PC-3 (cell line): ENCODE measurements around the gene SFTPB. TPM values are rescaled to one million over a fixed set of nuclear protein-coding genes. Genes with fewer than 3 reads are reported as not detected.

Experiments used
- ATAC-seq: fragments of 200-7000 bp; cut with Tn5 transposase; 2 replicates; pipeline ENCODE4 v1.9.1; 2020; ENCODE audit warnings: mild to moderate bottlenecking, moderate library complexity
- BruUV-seq: library from RNA; stranded (reverse); fragments of 400-500 nt; replicated peaks from 2 replicates; lab custom pipeline; 2021; lab: Mats Ljungman, UMichigan
- CTCF ChIA-PET: fragments of 300-600 bp; sonication (Branson Sonifier 250); formaldehyde crosslinking; loops from one replicate; lab custom pipeline; 2022; ENCODE audit warnings: antibody characterized with exemption; lab: Charles Lee
- POLR2A ChIA-PET: fragments of 300-600 bp; sonication (Branson Sonifier 250); formaldehyde crosslinking; loops from one replicate; lab custom pipeline; 2022; ENCODE audit warnings: antibody characterized with exemption; ENCODE audit not compliant: unreplicated experiment; lab: Charles Lee
- DNase-seq: peaks from one replicate; pipeline ENCODE4 v3.0.0-alpha.2; 2015
- H2AFZ ChIP-seq: fragments of 300-600 bp; sonication (generic); 2 replicates; pipeline ENCODE4 v1.6.0; 2016; ENCODE audit warnings: antibody characterized with exemption, low read length
- H3F3A ChIP-seq: fragments of 300-600 bp; sonication (generic); one replicate; pipeline ENCODE4 v1.6.0; 2017; ENCODE audit warnings: antibody characterized with exemption, low read length, control low read depth, mild to moderate bottlenecking; ENCODE audit not compliant: unreplicated experiment
- H3K27ac ChIP-seq: fragments of 300-600 bp; sonication (generic); 2 replicates; pipeline ENCODE4 v1.5.1; 2016; ENCODE audit warnings: mild to moderate bottlenecking, low read length
- H3K27me3 ChIP-seq: fragments of 300-600 bp; sonication (generic); 2 replicates; pipeline ENCODE4 v1.6.1; 2016; ENCODE audit warnings: low read length, mixed read lengths
- H3K36me3 ChIP-seq: fragments of 300-600 bp; sonication (generic); 2 replicates; pipeline ENCODE4 v1.6.1; 2016; ENCODE audit warnings: low read depth, mixed run types, low read length, mixed read lengths
- H3K4me1 ChIP-seq: fragments of 300-600 bp; sonication (generic); 2 replicates; pipeline ENCODE4 v1.5.1; 2016; ENCODE audit warnings: low read length; ENCODE audit not compliant: insufficient read depth
- H3K4me2 ChIP-seq: fragments of 300-600 bp; sonication (generic); 2 replicates; pipeline ENCODE4 v1.6.0; 2016; ENCODE audit warnings: low read length
- H3K4me3 ChIP-seq: fragments of 300-600 bp; sonication (generic); 2 replicates; pipeline ENCODE4 v1.5.1; 2016; ENCODE audit warnings: mild to moderate bottlenecking, low read length, mixed read lengths
- H3K79me2 ChIP-seq: fragments of 300-600 bp; sonication (generic); 2 replicates; pipeline ENCODE4 v1.6.1; 2017; ENCODE audit warnings: low read length, mixed read lengths
- H3K9ac ChIP-seq: fragments of 300-600 bp; sonication (generic); 2 replicates; pipeline ENCODE4 v1.6.0; 2016; ENCODE audit warnings: mild to moderate bottlenecking, low read length
- H3K9me2 ChIP-seq: fragments of 300-600 bp; sonication (generic); replicated peaks from 2 replicates; pipeline ENCODE4 v1.6.1; 2016; ENCODE audit warnings: mixed run types, low read length, mixed read lengths
- H3K9me3 ChIP-seq: fragments of 300-600 bp; sonication (generic); 2 replicates; pipeline ENCODE4 v1.6.1; 2016; ENCODE audit warnings: low read length, mixed read lengths
- H4K20me1 ChIP-seq: fragments of 300-600 bp; sonication (generic); 2 replicates; pipeline ENCODE4 v1.6.1; 2016; ENCODE audit warnings: low read length, mixed read lengths
- CTCF ChIP-seq: fragments of 300-600 bp; sonication (generic); conservative IDR thresholded peaks from 2 replicates; pipeline ENCODE4 v1.5.1; 2017; ENCODE audit warnings: antibody characterized with exemption, low read depth, mild to moderate bottlenecking, low read length
- EZH2 ChIP-seq: fragments of 300-600 bp; sonication (generic); IDR thresholded peaks from one replicate; pipeline ENCODE4 v1.6.1; 2017; ENCODE audit warnings: antibody characterized with exemption, mild to moderate bottlenecking, low read length; ENCODE audit not compliant: unreplicated experiment
- EZH2phosphoT487 ChIP-seq: fragments of 300-600 bp; sonication (generic); IDR thresholded peaks from 2 replicates; pipeline ENCODE4 v1.6.1; 2018; ENCODE audit warnings: mild to moderate bottlenecking, antibody characterized with exemption, low read length, borderline replicate concordance
- intact Hi-C: fragments of 100-400 bp; cut with micrococcal nuclease; formaldehyde crosslinking; loops from 2 replicates; pipeline ENCODE4 v1.9.0; 2023
- total RNA-seq: library from RNA; depleted of rRNA; stranded (reverse); fragments of >200 nt; gene quantifications from 2 replicates; pipeline ENCODE4 v1.2.3, GENCODE V29; 2014

The SFTPB gene
- total RNA-seq, 1 experiment from 2014 or later, result not detected

GRCh38 chr2:85698880-85699254 is 30.9 kb upstream of the SFTPB start:
- no peaks in the 10 kb centered on the region for H4K20me1 ChIP-seq
- ChIA-PET CTCF (no interaction called here), POLR2A (no interaction called here)
- no peak overlapping the region for H2AFZ ChIP-seq
- peaks cover 22% of the 10 kb centered on the region for H3K4me1 ChIP-seq
- ATAC-seq, result no peak
- no peaks in the 10 kb centered on the region for H3K27me3 ChIP-seq
- DNase-seq, result no peak
- TF ChIP-seq CTCF, result no peak
- no peak for TF ChIP-seq EZH2phosphoT487
- no peak for TF ChIP-seq EZH2
- H3K4me3 ChIP-seq, result no peak overlapping the region
- no peaks in the 10 kb centered on the region for H3K9me3 ChIP-seq
- H3K79me2 ChIP-seq, result no peaks in the 10 kb centered on the region
- no peaks in the 10 kb centered on the region for H3K36me3 ChIP-seq
- H3K27ac ChIP-seq, result no peak overlapping the region
- BruUV-seq, result no TSS peak
- no peaks in the 10 kb centered on the region for H3F3A ChIP-seq
- H3K4me2 ChIP-seq, result no peak overlapping the region
- intact Hi-C loops, result no loop called here
- no peaks in the 10 kb centered on the region for H3K9me2 ChIP-seq
- no peak overlapping the region for H3K9ac ChIP-seq

DNA sequence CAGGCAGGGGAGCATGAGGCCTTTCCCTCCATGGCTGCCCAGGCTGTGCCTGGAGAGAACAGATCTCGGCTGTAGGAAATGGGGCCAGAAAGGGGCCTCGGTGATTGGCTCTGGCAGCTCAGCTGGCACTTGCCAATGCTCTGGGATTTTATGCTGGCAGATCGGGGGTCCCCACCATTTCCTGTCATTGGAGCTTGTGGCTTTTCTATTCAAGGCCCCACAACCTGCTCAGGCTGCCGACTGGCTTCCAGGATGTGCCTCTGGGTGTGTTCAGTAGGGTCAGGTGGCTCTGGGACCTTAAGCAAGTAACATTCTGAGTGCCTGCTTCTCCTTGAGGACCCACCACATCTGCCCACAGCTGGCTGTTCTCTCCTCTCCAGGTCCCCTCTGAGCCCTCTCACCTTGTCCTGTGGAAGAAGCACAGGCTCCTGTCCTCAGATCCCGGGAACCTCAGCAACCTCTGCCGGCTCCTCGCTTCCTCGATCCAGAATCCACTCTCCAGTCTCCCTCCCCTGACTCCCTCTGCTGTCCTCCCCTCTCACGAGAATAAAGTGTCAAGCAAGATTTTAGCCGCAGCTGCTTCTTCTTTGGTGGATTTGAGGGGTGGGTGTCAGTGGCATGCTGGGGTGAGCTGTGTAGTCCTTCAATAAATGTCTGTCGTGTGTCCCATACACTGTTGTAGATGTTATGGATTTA is 30.3 kb upstream of the SFTPB start:
- no peaks in the 10 kb centered on the region for H3K79me2 ChIP-seq
- ATAC-seq, result no peak
- ChIA-PET CTCF (no interaction called here), POLR2A (interaction anchor here (0.6 kb wide), 1 partner anchor 68 kb away, joined by 7 read pairs; no protein-coding TSS in a partner anchor)
- no peaks in the 10 kb centered on the region for H3K9me3 ChIP-seq
- H3K9ac ChIP-seq, result no peak overlapping the region
- H3K27ac ChIP-seq, result no peak overlapping the region
- H3K4me2 ChIP-seq, result no peak overlapping the region
- no peaks in the 10 kb centered on the region for H3K36me3 ChIP-seq
- H3K4me3 ChIP-seq, result no peak overlapping the region
- TF ChIP-seq EZH2phosphoT487, result no peak
- TF ChIP-seq EZH2, result no peak
- TF ChIP-seq CTCF, result no peak
- no peaks in the 10 kb centered on the region for H4K20me1 ChIP-seq
- intact Hi-C loops, result no loop called here
- no peaks in the 10 kb centered on the region for H3K27me3 ChIP-seq
- H2AFZ ChIP-seq, result no peak overlapping the region
- H3F3A ChIP-seq, result no peaks in the 10 kb centered on the region
- DNase-seq, result no peak
- no peaks in the 10 kb centered on the region for H3K9me2 ChIP-seq
- BruUV-seq, result no TSS peak
- peaks cover 22% of the 10 kb centered on the region for H3K4me1 ChIP-seq

- Histone ChIP-seq H2AFZ (no peak overlapping the region), H3K27me3 (no peaks in the 10 kb centered on the region), H3K9me2 (no peaks in the 10 kb centered on the region), H3K9ac (no peak overlapping the region), H3K36me3 (no peaks in the 10 kb centered on the region), H4K20me1 (no peaks in the 10 kb centered on the region), H3F3A (no peaks in the 10 kb centered on the region), H3K4me2 (no peak overlapping the region), H3K79me2 (no peaks in the 10 kb centered on the region), H3K27ac (no peak overlapping the region), H3K4me1 (peaks cover 18% of the 10 kb centered on the region), H3K4me3 (no peak overlapping the region), H3K9me3 (no peaks in the 10 kb centered on the region)
- TF ChIP-seq EZH2phosphoT487, result no peak
- TF ChIP-seq EZH2, result no peak
- TF ChIP-seq CTCF, result no peak
- no TSS peak for BruUV-seq
- POLR2A ChIA-PET, result no interaction called here
- intact Hi-C loops, result no loop called here
- DNase-seq (no peak), ATAC-seq (no peak)
- CTCF ChIA-PET, result no interaction called here
Observed at GRCh38 chr2:85697716-85698115, 29.7 kb upstream of the SFTPB start.
